Measurements from ENCODE around the gene PATL2. TPM values are rescaled to one million over a fixed set of nuclear protein-coding genes. Genes with fewer than 3 reads are reported as not detected.
A peak's percentile ranks its signal among the peaks of the same experiment; 100 is the strongest.
"Not testable (repeated sequence)": the region's sequence is repeated elsewhere in the genome, so short reads cannot be mapped to it uniquely, and the experiment has no call there.

PATL2 gene
- total RNA-seq, 1 donor from 2014 or later, result 2.6 TPM

DNA sequence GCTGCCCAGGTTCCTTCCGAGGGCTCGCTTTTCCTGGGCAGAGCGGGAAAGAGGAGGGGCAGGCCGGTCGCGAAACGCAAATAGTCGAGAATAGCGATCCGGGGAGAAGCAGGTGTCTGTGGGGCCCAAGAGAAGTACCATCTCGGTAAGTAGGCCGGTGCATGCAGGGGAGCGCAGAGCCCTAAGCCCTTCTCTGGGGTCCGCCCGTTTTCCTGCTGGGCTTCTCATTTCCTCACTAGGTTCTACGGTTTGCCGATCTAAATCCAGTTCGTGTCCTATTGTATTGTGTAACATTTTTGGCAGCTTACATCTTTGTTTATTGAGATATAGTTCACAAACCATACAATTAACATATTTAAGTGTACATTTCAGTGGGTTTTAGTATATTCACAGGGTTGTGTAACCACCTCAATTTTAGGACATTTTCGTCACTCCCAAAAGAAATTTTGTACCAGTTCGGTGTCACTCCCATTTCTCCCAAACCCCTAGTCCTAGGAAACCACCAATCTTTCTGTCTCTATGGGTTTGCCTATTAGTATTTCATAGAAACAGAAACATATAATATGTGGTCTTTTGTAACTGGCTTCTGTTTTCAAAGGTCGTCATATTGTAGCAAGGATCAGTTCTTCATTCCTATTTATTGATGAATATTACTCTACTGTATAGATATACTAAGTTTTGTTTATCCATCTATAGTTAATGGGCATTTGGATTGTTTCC lies 18.4 kb upstream of the PATL2 start:
- Histone ChIP-seq H3K27me3 (ENCODE audit: control insufficient read depth in 3 of 3, insufficient read depth in 3 of 3, low read length in 3 of 3) (no peaks in the 10 kb centered on the region), H3K9me3 (ENCODE audit: control insufficient read depth in 3 of 3, low read length in 3 of 3) (no peaks in the 10 kb centered on the region), H3K27ac (ENCODE audit: low read depth, low read length) (peak overlapping the region; percentile 98), H3K4me1 (ENCODE audit: control insufficient read depth in 3 of 3, insufficient read depth in 3 of 3, low read length in 3 of 3) (peaks cover 10 to 33% (median 23%) of the 10 kb centered on the region in 3 donors), H3K36me3 (ENCODE audit: control insufficient read depth in 3 of 3, insufficient read depth in 3 of 3, low read length in 3 of 3) (peaks cover 4 to 12% (median 5%) of the 10 kb centered on the region in 3 donors), H3K4me3 (ENCODE audit: low read length in 3 of 3) (peak overlapping the region; percentile 96 to 98 (median 98)), H3K9ac (ENCODE audit: low read depth in 1 of 3, low read length in 3 of 3) (peak overlapping the region; percentile 86 to 99 (median 96))

DNA sequence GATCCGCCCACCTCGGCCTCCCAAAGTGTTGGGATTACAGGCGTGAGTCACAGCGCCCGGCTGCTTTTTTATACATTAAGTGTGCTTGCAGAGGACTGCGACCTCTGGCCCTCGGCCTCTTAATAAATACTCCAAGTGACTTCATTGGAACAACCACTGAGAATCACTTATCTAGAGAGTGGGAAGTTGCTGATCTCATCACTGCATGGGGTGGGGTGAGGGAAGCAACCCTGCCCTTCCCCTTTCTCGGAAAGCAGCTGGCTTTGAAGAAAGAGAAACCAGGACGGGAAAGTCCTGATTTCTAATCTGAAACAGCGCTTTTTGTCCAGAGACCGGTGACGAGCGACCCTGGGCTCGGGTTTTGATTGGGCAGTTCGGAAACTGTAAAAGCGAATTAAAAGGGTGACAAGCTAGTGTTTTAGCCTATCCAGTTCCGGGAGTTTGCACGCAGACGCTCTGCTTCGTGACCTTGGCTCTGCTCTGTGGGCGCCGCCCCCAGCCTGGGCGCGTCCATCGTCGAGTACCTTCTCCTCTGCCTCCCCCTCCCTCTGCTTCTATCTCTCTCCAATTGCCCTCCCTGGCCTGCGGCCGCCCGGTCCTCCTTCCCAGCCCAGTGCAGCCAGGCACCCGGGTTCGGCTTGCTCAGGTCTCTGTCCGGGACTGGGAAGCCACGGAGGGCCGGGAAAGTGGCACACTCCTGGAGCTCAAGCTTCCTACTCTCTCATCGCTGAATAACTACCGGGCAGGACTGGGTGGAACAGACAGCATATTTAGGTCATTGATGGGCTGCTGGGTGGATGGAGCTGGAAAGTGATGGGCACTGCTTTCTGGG lies 17.7 kb upstream of the PATL2 start:
- Histone ChIP-seq H3K9me3 (ENCODE audit: control insufficient read depth in 3 of 3, low read length in 3 of 3) (no peaks in the 10 kb centered on the region), H3K27ac (ENCODE audit: low read depth, low read length) (peak overlapping the region; percentile 98), H3K4me1 (ENCODE audit: control insufficient read depth in 3 of 3, insufficient read depth in 3 of 3, low read length in 3 of 3) (peaks cover 10 to 33% (median 23%) of the 10 kb centered on the region in 3 donors), H3K27me3 (ENCODE audit: control insufficient read depth in 3 of 3, insufficient read depth in 3 of 3, low read length in 3 of 3) (no peaks in the 10 kb centered on the region), H3K4me3 (ENCODE audit: low read length in 3 of 3) (peak overlapping the region; percentile 96 to 98 (median 98)), H3K9ac (ENCODE audit: low read depth in 1 of 3, low read length in 3 of 3) (peak overlapping the region; percentile 86 to 99 (median 96)), H3K36me3 (ENCODE audit: control insufficient read depth in 3 of 3, insufficient read depth in 3 of 3, low read length in 3 of 3) (peaks cover 4 to 12% (median 5%) of the 10 kb centered on the region in 3 donors)

DNA sequence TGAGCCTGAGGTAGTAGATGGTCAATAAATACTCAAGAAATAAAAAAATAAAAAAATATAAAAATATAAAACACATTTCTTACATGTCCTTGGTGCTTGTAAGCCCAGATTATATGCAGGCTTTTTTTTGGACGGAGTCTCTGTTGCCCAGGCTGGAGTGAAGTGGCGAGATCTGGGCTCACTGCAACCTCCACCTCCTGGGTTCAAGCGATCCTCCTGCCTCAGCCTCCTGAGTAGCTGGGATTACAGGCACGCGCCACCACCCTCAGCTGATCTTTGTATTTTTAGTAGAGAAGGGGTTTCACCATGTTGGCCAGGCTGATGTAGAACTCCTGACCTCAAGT lies 17.1 kb upstream of the PATL2 start:
- H3K27ac ChIP-seq (ENCODE audit: low read depth, low read length), result peak overlapping the region; percentile 98
- H3K9ac ChIP-seq (ENCODE audit: low read depth in 1 of 3, low read length in 3 of 3), result peak overlapping the region; percentile 86 to 99 (median 96)
- H3K4me1 ChIP-seq (ENCODE audit: control insufficient read depth in 3 of 3, insufficient read depth in 3 of 3, low read length in 3 of 3), result peaks cover 10 to 33% (median 23%) of the 10 kb centered on the region in 3 donors
- H3K9me3 ChIP-seq (ENCODE audit: control insufficient read depth in 3 of 3, low read length in 3 of 3); H3K27me3 ChIP-seq (ENCODE audit: control insufficient read depth in 3 of 3, insufficient read depth in 3 of 3, low read length in 3 of 3): not testable (repeated sequence)
- peak overlapping the region; percentile 96 to 98 (median 98) for H3K4me3 ChIP-seq (ENCODE audit: low read length in 3 of 3)
- H3K36me3 ChIP-seq (ENCODE audit: control insufficient read depth in 3 of 3, insufficient read depth in 3 of 3, low read length in 3 of 3), result peaks cover 4 to 12% (median 5%) of the 10 kb centered on the region in 3 donors

DNA sequence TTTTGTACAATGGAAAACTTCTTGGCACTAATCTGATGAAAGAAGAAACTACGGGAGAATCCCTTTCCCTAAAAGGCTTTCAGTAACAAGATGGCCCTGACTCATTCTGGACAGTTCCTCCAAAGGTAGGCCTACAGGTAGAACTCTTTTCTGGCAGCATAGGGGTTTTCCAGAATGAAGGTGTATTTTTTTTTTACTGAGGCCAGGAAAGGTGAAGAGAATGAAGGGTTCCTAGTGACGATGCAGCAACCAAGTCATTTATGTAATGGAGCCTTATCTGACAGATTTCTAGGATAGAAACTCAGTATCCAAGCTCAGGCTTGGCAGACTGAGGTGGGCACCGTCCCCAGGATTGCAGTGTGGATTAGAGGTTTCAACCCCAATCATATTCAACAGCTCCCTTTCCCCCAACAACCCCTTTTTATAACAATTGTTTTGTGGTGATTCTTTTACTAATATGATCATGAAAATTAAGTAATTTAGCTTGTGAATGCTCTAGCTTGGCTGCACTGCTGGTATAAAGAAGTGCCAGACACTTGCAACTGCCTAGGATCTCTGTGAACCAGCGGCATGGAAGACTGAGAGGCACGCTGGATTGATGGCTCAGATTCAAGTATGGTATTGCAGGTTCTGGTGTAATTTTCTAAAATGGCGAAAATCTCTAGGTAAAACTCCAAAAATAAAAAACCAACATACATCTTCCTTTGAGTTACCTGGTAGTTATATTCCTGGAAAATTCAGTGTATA lies 16.5 kb upstream of the PATL2 start:
- Histone ChIP-seq H3K9me3 (ENCODE audit: control insufficient read depth in 3 of 3, low read length in 3 of 3) (no peaks in the 10 kb centered on the region), H3K27me3 (ENCODE audit: control insufficient read depth in 3 of 3, insufficient read depth in 3 of 3, low read length in 3 of 3) (no peaks in the 10 kb centered on the region), H3K36me3 (ENCODE audit: control insufficient read depth in 3 of 3, insufficient read depth in 3 of 3, low read length in 3 of 3) (peaks cover 4 to 12% (median 5%) of the 10 kb centered on the region in 3 donors), H3K4me3 (ENCODE audit: low read length in 3 of 3) (no peak overlapping the region), H3K27ac (ENCODE audit: low read depth, low read length) (peak overlapping the region; percentile 98), H3K4me1 (ENCODE audit: control insufficient read depth in 3 of 3, insufficient read depth in 3 of 3, low read length in 3 of 3) (peaks cover 10 to 33% (median 23%) of the 10 kb centered on the region in 3 donors), H3K9ac (ENCODE audit: low read depth in 1 of 3, low read length in 3 of 3) (no peak overlapping the region)

DNA sequence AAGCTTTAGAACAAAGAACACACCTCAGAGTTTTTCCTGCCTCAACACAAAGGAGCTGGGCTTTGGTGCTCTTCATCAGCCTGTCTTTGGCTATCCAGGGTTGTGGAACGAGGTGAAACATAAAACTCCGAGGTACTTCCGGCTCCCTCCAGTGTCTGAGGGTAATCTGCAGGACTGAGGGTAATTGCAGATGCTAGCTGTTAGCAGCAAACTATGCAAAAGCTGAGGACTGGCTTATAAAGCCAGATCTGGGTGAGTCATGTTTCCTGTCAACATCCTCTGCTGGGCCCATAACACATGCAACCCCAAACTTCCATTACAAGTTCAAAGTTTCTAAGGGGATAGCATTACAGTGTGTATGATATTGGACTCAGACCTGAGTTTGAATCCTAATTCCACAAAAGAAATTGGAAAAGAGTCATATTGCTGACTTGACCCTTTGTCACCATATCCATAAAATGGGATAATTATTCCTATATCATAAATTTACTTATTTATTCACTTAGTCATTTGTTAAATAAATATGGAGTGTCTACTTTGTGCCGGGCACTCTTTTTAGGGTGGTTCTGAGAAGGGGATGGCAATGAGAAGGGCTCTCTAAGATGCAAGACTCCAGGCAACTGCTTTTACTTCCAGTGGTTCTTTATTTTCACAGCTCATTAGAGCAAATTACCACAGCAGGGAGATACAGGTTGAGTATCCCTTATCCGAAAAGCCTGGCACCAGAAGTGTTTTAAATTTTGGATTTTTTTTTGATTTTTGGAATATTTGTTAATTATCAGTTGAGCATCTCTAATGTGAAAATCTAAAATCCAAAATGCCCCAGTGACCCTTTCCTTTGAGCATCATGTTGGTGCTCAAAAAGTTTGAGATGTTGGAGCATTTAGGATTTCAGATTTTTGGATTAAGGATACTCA lies 15.7 kb upstream of the PATL2 start:
- peak overlapping the region; percentile 98 for H3K27ac ChIP-seq (ENCODE audit: low read depth, low read length)
- peaks cover 10 to 33% (median 23%) of the 10 kb centered on the region in 3 donors for H3K4me1 ChIP-seq (ENCODE audit: control insufficient read depth in 3 of 3, insufficient read depth in 3 of 3, low read length in 3 of 3)
- H3K9ac ChIP-seq (ENCODE audit: low read depth in 1 of 3, low read length in 3 of 3), result peak overlapping the region in 2 of 3 donors; percentile 20 to 47
- H3K4me3 ChIP-seq (ENCODE audit: low read length in 3 of 3), result peak overlapping the region in 1 of 3 donors; percentile 65
- no peaks in the 10 kb centered on the region for H3K27me3 ChIP-seq (ENCODE audit: control insufficient read depth in 3 of 3, insufficient read depth in 3 of 3, low read length in 3 of 3)
- H3K9me3 ChIP-seq (ENCODE audit: control insufficient read depth in 3 of 3, low read length in 3 of 3), result no peaks in the 10 kb centered on the region
- H3K36me3 ChIP-seq (ENCODE audit: control insufficient read depth in 3 of 3, insufficient read depth in 3 of 3, low read length in 3 of 3), result peaks cover under 1 to 5% (median 4%) of the 10 kb centered on the region in 3 donors

DNA sequence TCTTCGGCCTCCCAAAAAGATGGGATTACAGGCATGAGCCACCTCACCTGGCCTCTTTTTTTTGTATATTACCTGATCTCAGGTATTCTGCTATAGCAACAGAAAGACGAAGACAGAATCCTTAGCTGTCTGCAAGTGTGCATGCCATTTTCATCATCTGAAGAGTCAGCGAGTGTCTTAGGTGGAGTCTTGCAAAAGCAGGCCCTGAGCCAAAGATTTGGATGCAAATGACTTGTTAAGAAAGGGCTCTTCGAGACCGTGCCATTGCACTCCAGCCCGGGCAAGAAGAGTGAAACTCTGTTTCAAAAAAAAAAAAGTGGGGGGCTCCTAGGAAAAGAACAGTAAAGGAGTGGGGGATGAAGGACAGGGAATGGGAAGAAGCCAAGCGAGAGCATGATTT lies 15.0 kb upstream of the PATL2 start:
- H3K4me3 ChIP-seq (ENCODE audit: low read length in 3 of 3), result peak overlapping the region in 1 of 3 donors; percentile 65
- H3K27me3 ChIP-seq (ENCODE audit: control insufficient read depth in 3 of 3, insufficient read depth in 3 of 3, low read length in 3 of 3), result no peaks in the 10 kb centered on the region
- no peaks in the 10 kb centered on the region for H3K36me3 ChIP-seq (ENCODE audit: control insufficient read depth in 3 of 3, insufficient read depth in 3 of 3, low read length in 3 of 3)
- H3K9me3 ChIP-seq (ENCODE audit: control insufficient read depth in 3 of 3, low read length in 3 of 3), result no peaks in the 10 kb centered on the region
- peaks cover 10 to 33% (median 23%) of the 10 kb centered on the region in 3 donors for H3K4me1 ChIP-seq (ENCODE audit: control insufficient read depth in 3 of 3, insufficient read depth in 3 of 3, low read length in 3 of 3)
- H3K9ac ChIP-seq (ENCODE audit: low read depth in 1 of 3, low read length in 3 of 3), result peak overlapping the region in 2 of 3 donors; percentile 20 to 47
- peak overlapping the region; percentile 98 for H3K27ac ChIP-seq (ENCODE audit: low read depth, low read length)

DNA sequence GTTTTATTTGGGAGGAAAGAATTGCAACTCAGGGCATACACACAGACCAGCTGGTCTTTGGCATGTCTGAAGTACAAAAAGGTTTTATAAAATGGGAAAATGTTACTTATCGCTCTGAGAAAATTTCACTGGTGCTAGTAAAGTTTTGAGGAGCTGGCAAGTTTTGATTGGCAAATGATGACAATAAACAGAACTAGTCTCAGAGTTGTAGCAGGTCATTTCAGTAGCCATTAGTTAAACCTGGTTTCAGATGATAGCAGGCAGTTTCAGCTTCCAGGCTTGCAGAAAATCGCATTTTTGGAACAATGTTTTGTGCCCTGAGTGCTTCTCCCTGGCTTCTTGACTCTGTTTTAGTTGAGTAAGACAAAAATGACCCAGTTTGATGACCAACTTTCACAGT lies 10.9 kb upstream of the PATL2 start:
- Histone ChIP-seq H3K27ac (ENCODE audit: low read depth, low read length) (no peak overlapping the region), H3K4me1 (ENCODE audit: control insufficient read depth in 3 of 3, insufficient read depth in 3 of 3, low read length in 3 of 3) (peaks cover 4 to 11% (median 9%) of the 10 kb centered on the region in 3 donors), H3K9ac (ENCODE audit: low read depth in 1 of 3, low read length in 3 of 3) (no peak overlapping the region), H3K9me3 (ENCODE audit: control insufficient read depth in 3 of 3, low read length in 3 of 3) (no peaks in the 10 kb centered on the region), H3K36me3 (ENCODE audit: control insufficient read depth in 3 of 3, insufficient read depth in 3 of 3, low read length in 3 of 3) (peaks cover 11 to 21% (median 16%) of the 10 kb centered on the region in 3 donors), H3K4me3 (ENCODE audit: low read length in 3 of 3) (no peak overlapping the region), H3K27me3 (ENCODE audit: control insufficient read depth in 3 of 3, insufficient read depth in 3 of 3, low read length in 3 of 3) (no peaks in the 10 kb centered on the region)

DNA sequence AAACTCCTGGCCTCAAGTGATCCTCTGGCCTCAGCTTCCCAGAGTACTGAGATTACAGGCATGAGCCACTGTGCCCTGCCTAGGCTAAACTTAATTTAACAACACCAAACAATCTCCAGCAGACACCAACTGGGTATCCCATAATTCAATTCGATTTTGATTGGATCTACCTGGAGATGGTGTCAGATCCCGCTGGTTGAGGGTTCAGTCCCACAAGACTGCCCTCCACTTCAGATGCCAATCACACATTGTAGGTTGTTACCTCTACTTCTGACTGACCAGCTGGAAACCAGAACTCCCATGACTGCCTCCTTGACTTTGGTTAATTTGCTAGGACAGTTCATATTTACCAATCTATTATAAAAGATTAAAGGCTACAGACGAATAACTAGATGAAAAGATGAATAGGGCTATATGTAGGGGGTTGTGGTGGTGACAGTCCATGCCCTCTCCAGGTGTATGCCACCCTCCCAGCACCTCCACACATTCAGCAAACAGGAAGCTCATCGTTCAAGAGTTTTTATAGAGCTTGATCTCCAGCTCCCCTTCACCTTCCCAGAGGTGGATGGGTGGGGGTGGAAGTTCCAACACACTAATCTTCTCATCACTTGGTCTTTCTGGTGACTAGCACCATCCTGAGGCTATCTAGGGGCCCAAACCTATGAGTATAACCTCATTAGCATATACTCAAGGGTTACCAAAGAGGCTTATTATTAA lies 9.5 kb upstream of the PATL2 start:
- Histone ChIP-seq H3K4me1 (ENCODE audit: control insufficient read depth in 3 of 3, insufficient read depth in 3 of 3, low read length in 3 of 3) (peaks cover 0 to 11% (median 7%) of the 10 kb centered on the region in 3 donors), H3K27ac (ENCODE audit: low read depth, low read length) (no peak overlapping the region)

More for the DNA sequence above, 9.5 kb upstream of the PATL2 start:
- Histone ChIP-seq H3K9me3 (ENCODE audit: control insufficient read depth in 3 of 3, low read length in 3 of 3) (no peaks in the 10 kb centered on the region), H3K4me3 (ENCODE audit: low read length in 3 of 3) (no peak overlapping the region), H3K36me3 (ENCODE audit: control insufficient read depth in 3 of 3, insufficient read depth in 3 of 3, low read length in 3 of 3) (peaks cover 24 to 35% (median 29%) of the 10 kb centered on the region in 3 donors), H3K9ac (ENCODE audit: low read depth in 1 of 3, low read length in 3 of 3) (no peak overlapping the region), H3K27me3 (ENCODE audit: control insufficient read depth in 3 of 3, insufficient read depth in 3 of 3, low read length in 3 of 3) (no peaks in the 10 kb centered on the region)

Data from skeletal muscle tissue (tissue), 4 donors.